Limb (tissue), 2 donors: Measurements from ENCODE around the gene DOCK7.

Source experiments
- DNase-seq, 2 donors: peaks; one replicate each; pipeline ENCODE4 v3.0.0-alpha.2; 2016; ENCODE audit errors: extremely low spot score in 2 of 2

The DOCK7 gene

GRCh38 chr1:62457955-62458354 is 230.2 kb downstream of the DOCK7 start:
- no peak for DNase-seq

- no peak for DNase-seq
These were observed 235.2 kb downstream of the DOCK7 start for GRCh38 chr1:62452951-62453350.

- no peak for DNase-seq
These were observed 237.9 kb downstream of the DOCK7 start for GRCh38 chr1:62450301-62450700.

- no peak for DNase-seq
These were observed 239.8 kb downstream of the DOCK7 start for GRCh38 chr1:62448221-62448933.

- DNase-seq: no peak
These were observed 243.5 kb downstream of the DOCK7 start for GRCh38 chr1:62444701-62445100.

GRCh38 chr1:62439652-62440371 is 248.4 kb downstream of the DOCK7 start:
- DNase-seq: no peak

- DNase-seq: no peak
These were observed 250.0 kb downstream of the DOCK7 start for GRCh38 chr1:62438163-62438562.

- DNase-seq: no peak
These were observed 250.8 kb downstream of the DOCK7 start for GRCh38 chr1:62437273-62437940.

- peak; percentile 98 to 99 for DNase-seq
These were observed 251.5 kb downstream of the DOCK7 start, which contains the start of gene USP1 for GRCh38 chr1:62436466-62437272. Gene USP1, plus strand, starts transcription at chr1:62437049. Its CDS starts 2,819 bp downstream, at chr1:62439868.

- DNase-seq: peak in 1 of 2 donors; percentile 97
These were observed 252.1 kb downstream of the DOCK7 start for GRCh38 chr1:62436039-62436465.

GRCh38 chr1:62435231-62436038 is 252.8 kb downstream of the DOCK7 start:
- peak in 1 of 2 donors; percentile 39 for DNase-seq

- no peak for DNase-seq
These were observed 253.6 kb downstream of the DOCK7 start for GRCh38 chr1:62434618-62435001.

GRCh38 chr1:62433861-62434617 is 254.1 kb downstream of the DOCK7 start:
- DNase-seq: no peak

GRCh38 chr1:62429581-62429980 is 258.6 kb downstream of the DOCK7 start:
- no peak for DNase-seq

GRCh38 chr1:62428351-62428750 is 259.8 kb downstream of the DOCK7 start:
- no peak for DNase-seq

GRCh38 chr1:62426794-62427193 is 261.4 kb downstream of the DOCK7 start:
- no peak for DNase-seq

GRCh38 chr1:62426237-62426636 is 261.9 kb downstream of the DOCK7 start:
- DNase-seq: no peak

GRCh38 chr1:62425041-62425440 is 263.1 kb downstream of the DOCK7 start:
- DNase-seq: no peak

- DNase-seq: no peak
These were observed 263.8 kb downstream of the DOCK7 start for GRCh38 chr1:62424411-62424810.
